ENCODE results near the gene CD38.
"Not testable (repeated sequence)": the region's sequence is repeated elsewhere in the genome, so short reads cannot be mapped to it uniquely, and the experiment has no call there.

Gene CD38

GRCh38 chr4:15855804-15856475 lies 77.8 kb downstream of the CD38 start:
- no peak for DNase-seq (ENCODE audit: insufficient read length, low spot score)
- no peak for FAIRE-seq

DNA sequence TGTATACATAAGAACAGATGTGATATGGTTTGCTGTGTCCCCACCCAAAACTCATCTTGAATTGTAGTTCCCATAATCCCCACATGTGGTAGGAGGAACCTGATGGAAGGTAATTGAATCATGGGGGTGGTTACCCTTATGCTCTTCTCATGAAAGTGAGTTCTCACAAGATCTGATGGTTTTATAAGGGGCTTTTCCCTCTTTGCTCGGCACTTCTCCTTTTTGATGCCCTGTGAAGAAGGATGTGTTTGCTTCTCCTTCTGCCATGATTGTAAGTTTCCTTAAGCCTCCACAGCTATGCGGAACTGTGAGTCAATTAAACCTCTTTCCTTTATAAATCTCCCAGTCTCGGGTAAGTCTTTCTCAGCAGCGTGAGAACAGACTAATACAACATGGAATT lies 83.1 kb downstream of the CD38 start:
- not testable (repeated sequence) for FAIRE-seq; DNase-seq (ENCODE audit: insufficient read length, low spot score)

GRCh38 chr4:15864651-15865566 lies 86.8 kb downstream of the CD38 start:
- no peak for FAIRE-seq
- no peak for DNase-seq (ENCODE audit: insufficient read length, low spot score)

GRCh38 chr4:15868111-15868510 lies 90.0 kb downstream of the CD38 start:
- DNase-seq (ENCODE audit: insufficient read length, low spot score) = no peak
- FAIRE-seq = no peak

DNA sequence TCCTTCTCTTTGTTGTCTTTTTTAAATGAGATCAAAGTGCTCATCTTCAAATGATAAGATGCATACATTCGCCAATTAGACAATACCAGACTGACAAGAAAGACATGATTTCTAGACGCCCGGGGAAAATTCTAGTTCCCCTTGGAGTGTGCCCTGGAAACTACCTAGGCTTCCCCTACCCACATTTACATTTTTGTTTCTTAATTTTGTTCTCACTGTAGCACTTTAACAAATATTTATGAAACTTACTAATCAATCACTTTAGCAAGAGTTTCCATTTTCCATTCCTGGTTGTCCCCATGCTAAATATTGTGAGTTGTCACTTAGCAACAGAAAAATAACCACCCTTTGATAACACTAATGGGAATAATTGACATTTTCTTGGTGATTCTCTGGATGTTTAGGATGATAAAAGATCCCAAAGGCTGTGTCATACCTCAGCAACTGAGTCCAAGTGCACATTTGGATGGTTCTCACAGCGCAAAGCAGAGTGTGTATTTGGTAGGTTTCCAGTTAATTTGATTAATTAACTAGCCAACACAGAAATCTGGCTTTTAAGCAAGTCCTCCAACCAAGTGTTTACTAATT lies 90.8 kb downstream of the CD38 start:
- DNase-seq (ENCODE audit: insufficient read length, low spot score) (no peak), FAIRE-seq (no peak)

DNA sequence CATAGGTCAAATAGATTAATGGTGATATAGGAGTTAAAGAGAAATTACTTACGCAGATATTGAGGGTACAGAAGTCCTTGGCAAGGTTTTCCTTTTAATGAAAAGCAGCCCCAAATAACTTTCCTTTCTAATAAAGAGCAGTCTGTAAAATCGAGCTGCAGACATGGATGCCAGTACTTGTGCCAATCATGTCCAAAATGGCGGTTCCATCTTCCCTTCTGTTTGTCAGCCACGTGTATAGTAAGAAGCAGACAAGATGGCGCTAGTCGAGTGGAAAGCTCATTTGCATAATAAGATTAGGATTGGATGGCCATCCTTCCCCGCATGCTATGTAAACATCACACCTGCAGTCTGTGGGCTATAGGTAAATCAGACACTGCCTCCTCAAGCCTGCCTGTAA lies 92.0 kb downstream of the CD38 start:
- FAIRE-seq (no peak), DNase-seq (ENCODE audit: insufficient read length, low spot score) (no peak)

DNA sequence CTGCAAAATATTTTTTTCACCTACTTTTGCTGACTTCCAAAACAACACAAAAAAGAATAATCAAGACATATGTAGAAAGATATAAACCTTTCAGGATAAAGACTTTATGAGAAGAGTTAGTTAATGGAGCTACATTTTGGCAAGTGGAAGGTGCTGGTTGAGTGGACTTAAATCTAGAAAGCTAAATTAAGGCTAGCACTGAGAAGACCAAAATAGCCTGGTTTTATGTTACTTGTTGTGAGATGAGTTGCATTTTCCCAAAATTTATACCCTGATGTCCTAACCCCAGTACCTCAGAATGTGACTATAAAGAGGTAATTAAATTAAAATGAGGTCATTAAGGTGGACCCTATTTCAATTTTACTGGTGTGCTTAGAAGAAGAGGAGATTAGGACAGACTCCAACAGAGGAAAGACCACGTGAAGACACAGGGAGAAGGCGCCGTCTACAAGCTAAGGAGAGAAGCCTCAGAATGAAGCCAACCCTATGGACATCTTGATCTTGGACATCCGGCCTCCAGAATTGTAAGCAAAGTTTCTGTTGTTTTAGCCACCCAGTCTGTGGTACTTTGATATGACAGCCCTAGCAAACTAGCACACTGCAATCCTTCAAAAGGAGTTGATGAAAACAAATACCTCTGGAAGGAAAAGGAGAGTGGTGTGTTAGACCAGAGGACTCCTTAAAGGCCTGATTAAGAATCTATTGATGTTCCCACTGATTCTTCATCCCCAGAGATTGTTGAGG lies 93.0 kb downstream of the CD38 start:
- DNase-seq (ENCODE audit: insufficient read length, low spot score) = no peak
- FAIRE-seq = peak; percentile 37

DNA sequence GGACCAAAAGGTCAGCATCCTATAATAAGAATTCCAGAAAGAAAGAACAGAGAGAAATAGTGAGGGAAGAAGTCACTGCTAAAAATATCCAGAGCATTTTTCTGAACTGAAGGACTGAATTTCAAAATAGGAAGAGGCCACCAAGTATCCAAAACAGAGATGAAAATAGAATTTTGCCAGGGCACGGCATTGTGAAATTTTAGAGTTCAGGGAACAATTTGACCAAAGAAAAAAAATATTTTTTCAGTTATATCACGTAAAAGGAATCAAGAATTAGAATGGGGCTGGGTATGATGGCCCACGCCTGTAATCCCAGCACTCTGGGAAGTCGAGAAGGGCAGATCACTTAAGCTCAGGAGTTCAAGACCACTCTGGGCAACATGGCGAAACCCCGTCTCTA lies 95.0 kb downstream of the CD38 start:
- DNase-seq (ENCODE audit: insufficient read length, low spot score) = no peak
- FAIRE-seq = no peak

DNA sequence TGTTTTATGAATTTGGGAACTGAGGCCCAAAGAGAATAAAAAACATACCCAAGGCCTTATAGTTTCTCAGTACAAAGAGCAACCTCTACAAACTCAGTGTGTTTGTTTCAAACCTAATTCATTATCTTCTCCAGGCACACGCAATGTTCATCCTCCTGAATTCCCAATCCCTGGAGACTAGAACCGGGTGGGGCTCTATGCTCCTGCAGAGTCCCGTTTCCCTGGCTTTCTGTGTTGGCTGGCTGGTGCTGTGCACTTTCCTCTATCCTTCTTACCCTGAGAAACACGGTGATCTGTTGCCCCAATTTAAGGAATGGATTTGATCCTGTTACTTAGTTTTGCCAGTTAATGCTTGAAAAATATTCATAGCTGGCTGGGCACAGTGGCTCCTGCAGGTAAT lies 96.5 kb downstream of the CD38 start:
- DNase-seq (ENCODE audit: insufficient read length, low spot score) (no peak), FAIRE-seq (no peak)

- no peak for FAIRE-seq
- DNase-seq (ENCODE audit: insufficient read length, low spot score) = no peak
These were observed 97.7 kb downstream of the CD38 start for GRCh38 chr4:15875663-15876460.

DNA sequence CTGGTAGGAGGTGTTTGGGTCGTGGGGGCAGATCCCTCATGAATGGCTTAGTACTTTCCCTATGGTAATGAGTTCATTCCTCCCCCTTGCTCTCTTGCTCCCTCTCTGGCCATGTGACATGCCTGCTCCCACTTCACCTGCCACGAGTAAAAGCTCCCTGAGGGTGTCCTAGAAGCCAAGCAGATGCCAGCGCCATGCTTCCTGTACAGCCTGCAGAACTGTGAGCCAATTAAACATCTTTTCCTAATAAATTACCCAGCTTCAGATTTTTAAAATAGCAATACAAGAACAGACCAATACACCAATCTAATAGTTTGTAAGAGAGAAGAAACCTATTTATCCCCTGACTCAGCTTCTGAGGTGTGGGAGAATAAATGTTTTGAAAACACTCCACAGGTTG lies 99.9 kb downstream of the CD38 start:
- DNase-seq (ENCODE audit: insufficient read length, low spot score) = no peak
- no peak for FAIRE-seq

GRCh38 chr4:15881820-15882219 lies 103.7 kb downstream of the CD38 start:
- FAIRE-seq (no peak), DNase-seq (ENCODE audit: insufficient read length, low spot score) (no peak)

GRCh38 chr4:15882675-15883086 lies 104.6 kb downstream of the CD38 start:
- DNase-seq (ENCODE audit: insufficient read length, low spot score) (peak; percentile 50), FAIRE-seq (peak; percentile 90)

- FAIRE-seq (no peak), DNase-seq (ENCODE audit: insufficient read length, low spot score) (no peak)
These were observed 105.6 kb downstream of the CD38 start for GRCh38 chr4:15883610-15884243.

DNA sequence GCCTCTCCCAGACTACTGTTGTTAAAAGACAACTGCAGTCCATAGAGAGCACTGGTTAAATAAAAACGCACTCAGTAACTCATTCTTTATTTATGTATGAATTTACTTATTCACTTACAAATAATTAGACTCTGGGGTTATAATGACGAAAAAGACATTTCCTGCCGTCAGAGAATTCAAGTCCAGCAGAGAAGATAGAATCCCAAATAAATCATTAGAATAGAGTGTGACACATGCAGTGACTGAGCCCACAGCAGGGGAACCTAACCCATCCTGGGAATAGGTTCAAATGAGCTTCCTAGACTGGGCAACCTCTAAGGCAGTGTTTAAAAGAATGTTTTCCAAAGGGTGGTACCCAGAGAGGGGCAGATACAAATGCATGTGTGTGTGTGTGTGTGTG lies 106.5 kb downstream of the CD38 start:
- FAIRE-seq = no peak
- no peak for DNase-seq (ENCODE audit: insufficient read length, low spot score)

DNA sequence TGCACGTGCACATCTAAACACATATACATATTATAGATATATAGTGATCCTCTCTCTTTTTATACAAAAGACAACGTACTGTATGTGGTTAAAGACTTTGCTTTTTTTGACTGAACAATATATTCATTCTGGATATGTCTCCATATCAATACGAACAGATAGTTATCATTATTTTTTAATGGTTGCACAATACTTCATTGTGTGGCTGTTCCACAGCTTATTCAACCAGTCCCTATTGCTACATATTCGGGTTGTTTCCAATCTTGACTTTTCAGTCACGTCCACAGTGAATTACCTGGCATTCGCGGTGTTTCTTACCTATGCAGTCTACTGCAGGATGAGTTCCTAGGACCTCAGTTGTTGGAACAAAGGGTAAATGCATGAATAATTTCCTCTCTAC lies 107.3 kb downstream of the CD38 start:
- FAIRE-seq (no peak), DNase-seq (ENCODE audit: insufficient read length, low spot score) (no peak)

DNA sequence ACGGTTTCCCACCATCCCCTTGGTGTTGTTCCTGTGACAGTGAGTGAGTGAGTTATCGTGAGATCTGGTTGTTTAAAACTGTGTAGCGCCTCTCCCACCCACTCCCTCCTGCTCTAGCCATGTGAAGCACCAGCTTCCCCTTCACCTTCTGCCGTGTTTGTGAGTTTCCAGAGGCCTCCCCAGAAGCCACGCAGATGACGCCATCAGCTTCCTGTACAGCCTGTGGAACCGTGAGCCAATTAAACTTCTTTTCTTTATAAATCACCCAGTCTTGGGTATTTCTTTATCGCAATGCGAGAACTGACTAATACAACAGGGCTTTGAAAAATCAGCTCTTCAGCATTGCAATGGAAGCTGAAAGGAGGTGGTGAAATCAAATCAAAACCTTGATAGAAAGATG lies 110.4 kb downstream of the CD38 start:
- DNase-seq (ENCODE audit: insufficient read length, low spot score) (no peak), FAIRE-seq (no peak)

DNA sequence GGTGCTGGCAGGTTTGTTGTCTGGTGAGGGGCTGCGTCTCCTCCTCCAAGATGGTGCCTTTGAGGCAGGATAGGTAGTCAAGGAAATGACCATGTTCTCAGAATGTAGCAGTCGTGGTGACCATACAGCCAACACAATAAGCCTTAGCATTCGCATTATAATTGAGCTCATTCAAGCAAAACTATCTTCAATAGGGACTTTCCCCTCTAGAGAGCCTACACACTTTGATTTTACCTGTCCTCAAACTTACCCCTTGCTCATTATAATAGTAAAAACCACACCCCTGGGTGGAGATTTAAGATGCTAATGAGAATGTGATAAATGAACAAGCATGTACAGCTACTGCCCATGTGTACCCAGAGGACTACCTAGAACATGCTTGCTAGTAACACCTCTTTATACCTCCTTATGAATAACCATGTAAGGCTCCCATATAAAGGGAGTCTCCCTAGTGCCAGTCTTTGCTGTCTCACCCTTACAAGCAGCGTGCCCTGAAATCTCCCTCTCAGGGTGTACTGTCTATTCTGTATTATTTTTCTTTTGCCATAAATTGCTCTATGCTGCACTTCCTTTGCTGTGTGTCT lies 112.2 kb downstream of the CD38 start:
- FAIRE-seq = no peak
- DNase-seq (ENCODE audit: insufficient read length, low spot score) = no peak

- FAIRE-seq (peak; percentile 35), DNase-seq (ENCODE audit: insufficient read length, low spot score) (no peak)
These were observed 113.2 kb downstream of the CD38 start for GRCh38 chr4:15891312-15891711.

All from GM19239 (cell line).